ENCODE measurements around the gene CHRNA4.
"Not testable (repeated sequence)": the region's sequence is repeated elsewhere in the genome, so short reads cannot be mapped to it uniquely, and the experiment has no call there.

CHRNA4 gene

GRCh38 chr20:63308218-63308911 is 52.8 kb downstream of the CHRNA4 start:
- no peak for DNase-seq (ENCODE audit: low read depth)

DNA sequence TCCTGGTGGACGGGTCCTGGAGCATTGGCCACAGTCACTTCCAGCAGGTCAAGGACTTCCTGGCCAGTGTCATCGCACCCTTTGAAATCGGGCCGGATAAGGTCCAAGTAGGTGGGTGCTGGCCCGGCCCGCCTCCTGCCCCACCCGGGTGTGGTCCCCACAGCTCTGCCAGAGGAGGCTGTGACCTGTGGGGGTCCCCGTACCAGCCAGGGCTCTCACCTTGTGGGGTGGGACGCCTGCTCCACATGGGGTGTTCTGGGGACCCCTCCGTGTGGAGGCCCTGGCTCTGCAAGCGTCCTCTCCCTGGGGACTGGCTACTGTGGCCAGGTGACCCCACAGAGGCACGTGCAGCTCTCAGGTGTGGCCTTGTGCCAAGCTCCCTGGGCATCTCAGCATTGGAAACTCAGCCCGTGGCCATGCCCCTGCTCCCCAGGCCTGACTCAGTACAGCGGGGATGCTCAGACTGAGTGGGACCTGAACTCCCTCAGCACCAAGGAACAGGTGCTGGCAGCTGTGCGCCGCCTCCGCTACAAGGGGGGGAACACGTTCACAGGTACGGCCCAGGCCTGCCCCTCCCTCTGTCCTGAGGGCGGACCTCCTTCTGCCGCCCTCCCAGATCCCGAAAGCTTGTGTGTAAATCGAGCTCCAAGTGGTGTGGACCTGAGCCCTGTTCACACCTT is 53.5 kb downstream of the CHRNA4 start:
- DNase-seq (ENCODE audit: low read depth), result no peak

- no peak for DNase-seq (ENCODE audit: low read depth)
Measured at GRCh38 chr20:63306673-63307537, 54.2 kb downstream of the CHRNA4 start.

DNA sequence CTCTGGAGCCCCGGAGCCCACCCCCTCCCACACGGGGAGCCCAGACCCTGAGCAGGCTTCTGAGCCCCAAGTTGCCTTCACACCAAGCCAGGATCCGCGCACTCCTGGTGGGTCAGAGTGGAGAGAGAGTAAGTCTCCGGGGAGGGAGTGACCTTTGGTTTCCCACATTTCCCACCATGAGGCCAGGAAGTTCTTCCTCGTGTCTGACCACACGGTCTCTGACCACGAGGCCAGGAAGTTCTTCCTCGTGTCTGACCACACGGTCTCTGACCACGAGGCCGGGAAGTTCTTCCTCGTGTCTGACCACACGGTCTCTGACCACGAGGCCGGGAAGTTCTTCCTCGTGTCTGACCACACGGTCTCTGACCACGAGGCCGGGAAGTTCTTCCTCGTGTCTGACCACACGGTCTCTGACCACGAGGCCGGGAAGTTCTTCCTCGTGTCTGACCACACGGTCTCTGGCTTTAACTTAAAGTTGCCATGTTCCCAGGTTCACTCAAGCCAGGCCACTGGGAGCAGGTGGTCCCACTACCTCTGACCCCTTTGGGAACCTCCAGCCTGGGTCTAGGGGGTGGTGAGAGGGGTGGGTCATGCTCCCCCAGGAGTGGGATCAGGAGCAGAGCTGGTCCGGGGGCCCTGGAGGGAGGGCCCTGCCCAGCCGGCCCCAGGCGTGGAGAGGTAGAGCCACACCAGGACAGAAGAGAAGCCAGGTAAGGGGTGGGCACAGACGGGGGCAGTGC is 55.0 kb downstream of the CHRNA4 start:
- not testable (repeated sequence) for DNase-seq (ENCODE audit: low read depth)

- no peak for DNase-seq (ENCODE audit: low read depth)
Measured at GRCh38 chr20:63305393-63305792, 55.8 kb downstream of the CHRNA4 start.

DNA sequence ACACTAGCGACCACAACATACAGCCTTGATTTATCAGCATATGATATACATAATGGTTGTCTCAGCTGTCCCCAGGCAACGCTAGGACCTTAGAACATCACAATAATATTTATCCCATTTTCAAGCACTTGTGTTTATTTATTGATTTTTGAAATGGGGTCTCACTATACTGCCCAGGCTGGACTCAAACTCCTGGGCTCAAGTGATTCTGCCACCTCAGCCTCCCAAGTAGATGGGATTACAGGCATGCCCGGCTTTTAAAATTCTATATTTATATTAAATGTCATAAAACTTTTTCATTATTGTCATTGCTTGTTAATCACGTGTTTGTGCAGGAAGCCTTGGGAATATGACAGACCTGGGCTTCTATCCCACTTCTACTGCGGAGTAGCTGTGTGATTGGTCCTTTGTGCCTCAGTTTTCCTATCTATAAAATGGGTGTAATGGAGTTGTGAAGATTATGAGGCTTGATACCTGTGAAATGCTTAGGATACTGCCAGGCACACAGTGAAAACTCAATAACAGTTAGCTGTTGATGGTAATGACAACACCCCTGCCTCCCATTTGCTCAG is 58.0 kb downstream of the CHRNA4 start:
- DNase-seq (ENCODE audit: low read depth), result no peak

DNA sequence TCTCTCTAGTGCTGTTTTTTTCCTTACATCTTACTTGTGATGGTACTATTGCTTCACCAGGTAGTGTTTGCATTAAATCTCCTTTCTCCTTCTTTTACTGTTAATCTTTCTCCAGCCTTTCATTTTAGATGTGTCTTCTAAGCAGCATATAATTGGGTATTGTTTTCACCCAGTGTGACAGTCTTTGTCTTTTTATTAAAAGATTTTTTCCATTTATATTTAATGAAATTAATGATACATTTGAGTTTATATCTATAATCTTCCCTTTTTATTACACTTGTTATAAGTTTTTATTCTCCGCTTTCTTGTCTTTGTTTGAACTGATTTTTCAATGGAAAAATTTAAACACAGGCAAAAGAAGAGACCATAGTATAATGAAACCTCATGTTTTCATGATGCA is 59.5 kb downstream of the CHRNA4 start:
- no peak for DNase-seq (ENCODE audit: low read depth)

- no peak for DNase-seq (ENCODE audit: low read depth)
Measured at GRCh38 chr20:63298731-63299312, 62.3 kb downstream of the CHRNA4 start.

GRCh38 chr20:63297796-63298572 is 63.2 kb downstream of the CHRNA4 start:
- DNase-seq (ENCODE audit: low read depth), result no peak

DNA sequence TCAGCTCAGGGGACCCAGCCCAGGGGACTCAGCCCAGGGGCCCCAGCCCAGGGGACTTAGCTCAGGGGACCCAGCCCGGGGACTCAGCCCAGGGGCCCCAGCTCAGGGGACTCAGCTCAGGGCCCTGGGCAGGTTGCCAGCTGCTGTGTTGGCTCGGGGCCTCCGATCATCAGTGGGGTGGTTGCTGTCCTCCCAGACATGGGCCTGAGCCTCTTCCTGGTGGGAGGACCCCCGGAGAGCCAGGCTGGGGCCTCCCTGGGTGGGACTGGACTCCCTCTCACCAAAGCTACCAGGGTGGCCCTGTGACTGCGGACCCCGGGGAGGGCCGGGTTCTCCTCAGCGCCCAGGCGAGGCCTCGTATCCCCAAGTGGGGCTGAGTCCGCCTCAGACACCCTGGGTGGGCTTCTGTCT is 63.8 kb downstream of the CHRNA4 start:
- DNase-seq (ENCODE audit: low read depth), result no peak

DNA sequence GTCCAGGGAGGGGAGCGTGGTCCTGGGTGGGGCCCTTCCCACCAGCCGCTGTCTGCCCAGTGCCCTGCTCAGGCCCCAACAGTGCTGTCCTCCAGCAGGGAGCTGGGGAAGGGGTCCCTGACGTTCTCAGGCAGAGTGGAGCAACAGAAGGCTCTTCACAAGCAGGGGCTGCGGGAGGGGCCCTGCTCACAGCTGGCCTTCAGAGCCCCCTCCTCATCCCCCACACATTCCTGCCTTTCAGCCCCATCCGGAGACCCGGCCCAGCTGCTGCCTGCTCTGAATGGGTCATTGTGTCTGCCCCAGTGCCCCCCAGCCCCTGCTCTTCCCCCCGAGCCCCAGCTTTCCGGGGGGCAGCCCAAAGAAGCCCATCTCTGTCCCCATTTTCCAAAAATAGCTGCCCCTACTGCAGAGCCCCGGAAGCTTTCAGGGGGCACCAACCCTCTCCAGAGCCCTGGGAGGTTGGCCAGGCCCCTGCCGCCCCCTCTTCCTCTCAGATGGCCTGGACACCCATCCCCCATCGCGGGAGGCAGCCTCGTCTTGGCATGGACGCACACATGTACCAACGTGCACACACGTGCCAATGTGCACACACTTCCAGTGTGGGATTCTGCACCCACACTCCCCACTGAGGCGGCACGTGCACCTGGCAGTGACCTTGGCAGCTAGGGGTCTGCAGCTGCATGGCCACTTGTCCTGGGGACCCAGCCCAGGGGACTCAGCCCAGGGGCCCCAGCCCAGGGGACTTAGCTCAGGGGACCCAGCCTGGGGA is 64.4 kb downstream of the CHRNA4 start:
- DNase-seq (ENCODE audit: low read depth), result no peak

- DNase-seq (ENCODE audit: low read depth), result no peak
Measured at GRCh38 chr20:63295846-63296245, 65.3 kb downstream of the CHRNA4 start.

DNA sequence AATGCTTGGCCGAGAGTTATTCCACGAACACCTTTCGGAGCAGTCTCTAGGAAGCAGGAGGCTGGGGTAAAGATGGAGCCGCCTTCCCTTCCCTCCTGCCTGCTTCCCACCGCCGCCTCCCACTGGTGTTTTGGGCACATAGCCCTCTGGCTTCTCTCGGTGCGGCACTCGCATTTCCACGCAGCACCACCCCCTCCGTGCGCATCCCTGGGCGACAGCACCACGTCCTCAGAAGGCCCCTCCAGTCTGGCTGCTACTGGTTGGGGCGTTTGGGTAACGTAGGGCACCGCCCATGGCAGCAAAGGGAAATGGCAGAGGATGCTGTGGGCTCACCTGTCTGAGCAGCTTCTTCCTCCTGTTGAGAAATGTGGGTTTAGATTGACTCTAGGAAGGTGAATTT is 65.7 kb downstream of the CHRNA4 start:
- DNase-seq (ENCODE audit: low read depth), result no peak

DNA sequence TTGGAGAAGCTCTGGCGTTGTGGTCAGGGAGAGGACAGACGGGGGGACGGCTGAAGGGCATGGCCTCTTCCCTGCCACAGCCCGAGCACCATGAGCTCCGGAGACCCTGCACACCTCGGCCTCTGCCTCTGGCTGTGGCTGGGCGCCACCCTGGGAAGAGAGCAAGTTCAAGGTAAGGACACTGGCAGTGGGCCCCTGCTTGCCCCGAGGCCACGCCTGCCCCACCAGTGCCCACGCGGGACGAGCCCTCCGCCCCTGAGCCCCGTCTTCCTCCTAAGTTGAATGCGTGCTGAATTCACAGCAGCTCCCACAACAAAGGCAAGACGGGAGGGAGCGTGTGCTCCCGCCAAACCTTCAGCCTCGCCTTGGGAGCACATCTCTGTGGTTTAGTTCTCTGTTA is 66.1 kb downstream of the CHRNA4 start:
- DNase-seq (ENCODE audit: low read depth), result no peak

DNA sequence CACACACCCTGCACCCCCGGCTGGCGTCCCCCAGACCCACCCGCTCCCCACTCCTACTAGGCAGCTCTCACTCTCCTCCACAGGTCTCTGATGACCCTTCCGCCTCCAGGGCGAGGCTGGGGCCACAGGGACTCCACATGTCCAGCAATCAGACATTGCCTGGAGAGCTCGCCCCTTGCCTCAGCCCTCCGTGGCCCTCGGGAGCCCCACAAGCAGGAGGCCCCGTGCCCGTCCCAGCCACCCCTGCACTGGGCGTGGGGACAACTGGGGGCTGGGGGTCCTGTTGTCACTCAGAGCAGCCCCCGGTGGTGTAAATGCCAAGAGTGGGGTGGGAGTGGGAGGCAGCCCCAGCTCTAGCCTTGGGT is 66.6 kb downstream of the CHRNA4 start:
- DNase-seq (ENCODE audit: low read depth), result no peak

- DNase-seq (ENCODE audit: low read depth), result no peak
Measured at GRCh38 chr20:63293871-63294535, 67.1 kb downstream of the CHRNA4 start.

- DNase-seq (ENCODE audit: low read depth), result no peak
Measured at GRCh38 chr20:63293456-63293855, 67.7 kb downstream of the CHRNA4 start.

All from stimulated activated CD8-positive, alpha-beta memory T cell treated with anti-CD3 and anti-CD28 coated beads, Interleukin-4, amount 100 ng/mL, for 24 hours (primary cell).